ENCODE data around the gene APOF.
"Not testable (repeated sequence)": the region's sequence is repeated elsewhere in the genome, so short reads cannot be mapped to it uniquely, and the experiment has no call there.

The APOF gene

GRCh38 chr12:56362130-56363059 is at the start of gene APOF:
TSS of gene APOF (minus strand) at chr12:56362857. CDS start at chr12:56362745, 112 bp downstream.
- DNase-seq (ENCODE audit: low read depth), result no peak
- H3K4me3 ChIP-seq (ENCODE audit: low read depth, low read length), result no peak within 1 kb of the TSS

- no peak overlapping the region for H3K4me3 ChIP-seq (ENCODE audit: low read depth, low read length)
- no peak for DNase-seq (ENCODE audit: low read depth)
These were observed 49.4 kb upstream of the APOF start for GRCh38 chr12:56411781-56412639.

GRCh38 chr12:56410768-56411167 is 48.1 kb upstream of the APOF start:
- H3K4me3 ChIP-seq (ENCODE audit: low read depth, low read length), result no peak overlapping the region
- DNase-seq (ENCODE audit: low read depth), result no peak

GRCh38 chr12:56408799-56409417 is 46.3 kb upstream of the APOF start:
- H3K4me3 ChIP-seq (ENCODE audit: low read depth, low read length), result no peak overlapping the region
- no peak for DNase-seq (ENCODE audit: low read depth)

GRCh38 chr12:56404227-56404626 is 41.6 kb upstream of the APOF start:
- DNase-seq (ENCODE audit: low read depth); H3K4me3 ChIP-seq (ENCODE audit: low read depth, low read length): not testable (repeated sequence)

GRCh38 chr12:56401612-56402011 is 39.0 kb upstream of the APOF start:
- not testable (repeated sequence) for DNase-seq (ENCODE audit: low read depth); H3K4me3 ChIP-seq (ENCODE audit: low read depth, low read length)

- not testable (repeated sequence) for DNase-seq (ENCODE audit: low read depth); H3K4me3 ChIP-seq (ENCODE audit: low read depth, low read length)
These were observed 38.5 kb upstream of the APOF start for GRCh38 chr12:56401125-56401524.

- not testable (repeated sequence) for H3K4me3 ChIP-seq (ENCODE audit: low read depth, low read length); DNase-seq (ENCODE audit: low read depth)
These were observed 36.8 kb upstream of the APOF start for GRCh38 chr12:56399466-56399865.

GRCh38 chr12:56398324-56398723 is 35.7 kb upstream of the APOF start:
- no peak overlapping the region for H3K4me3 ChIP-seq (ENCODE audit: low read depth, low read length)
- no peak for DNase-seq (ENCODE audit: low read depth)

- H3K4me3 ChIP-seq (ENCODE audit: low read depth, low read length), result no peak overlapping the region
- DNase-seq (ENCODE audit: low read depth), result no peak
These were observed 29.7 kb upstream of the APOF start for GRCh38 chr12:56392331-56392730.

- no peak for DNase-seq (ENCODE audit: low read depth)
- no peak overlapping the region for H3K4me3 ChIP-seq (ENCODE audit: low read depth, low read length)
These were observed 29.1 kb upstream of the APOF start for GRCh38 chr12:56391721-56392120.

GRCh38 chr12:56389412-56389811 is 26.8 kb upstream of the APOF start:
- no peak for DNase-seq (ENCODE audit: low read depth)

GRCh38 chr12:56387152-56387736 is 24.6 kb upstream of the APOF start:
- no peak overlapping the region for H3K4me3 ChIP-seq (ENCODE audit: low read depth, low read length)
- no peak for DNase-seq (ENCODE audit: low read depth)

More at GRCh38 chr12:56389412-56389811, 26.8 kb upstream of the APOF start:
- H3K4me3 ChIP-seq (ENCODE audit: low read depth, low read length), result no peak overlapping the region

- no peak for DNase-seq (ENCODE audit: low read depth)
- no peak overlapping the region for H3K4me3 ChIP-seq (ENCODE audit: low read depth, low read length)
These were observed 23.2 kb upstream of the APOF start for GRCh38 chr12:56385873-56386272.

GRCh38 chr12:56382611-56383010 is 20.0 kb upstream of the APOF start:
- DNase-seq (ENCODE audit: low read depth), result no peak
- no peak overlapping the region for H3K4me3 ChIP-seq (ENCODE audit: low read depth, low read length)

GRCh38 chr12:56377989-56378316 is 15.3 kb upstream of the APOF start:
- H3K4me3 ChIP-seq (ENCODE audit: low read depth, low read length), result no peak overlapping the region
- DNase-seq (ENCODE audit: low read depth), result no peak

- H3K4me3 ChIP-seq (ENCODE audit: low read depth, low read length), result no peak overlapping the region
- no peak for DNase-seq (ENCODE audit: low read depth)
These were observed 14.8 kb upstream of the APOF start for GRCh38 chr12:56377310-56377988.

- no peak overlapping the region for H3K4me3 ChIP-seq (ENCODE audit: low read depth, low read length)
- DNase-seq (ENCODE audit: low read depth), result no peak
These were observed 13.2 kb upstream of the APOF start for GRCh38 chr12:56375598-56376434.
